Liver (tissue), 3 donors: Measurements from ENCODE around the gene TTC3.

Experiments used
- CTCF ChIP-seq: fragments of 150-350 bp; IDR thresholded peaks from 2 replicates; pipeline ENCODE4 v1.5.1; 2017; ENCODE audit warnings: improper control_type of control experiment, low read depth, low read length; ENCODE audit not compliant: missing input control
- FOXA1 ChIP-seq: IDR thresholded peaks from 2 replicates; pipeline ENCODE4 v1.6.1; 2016; ENCODE audit warnings: antibody characterized with exemption
- GABPA ChIP-seq, 2 donors: IDR thresholded peaks in 1 of 2; conservative IDR thresholded peaks in 1 of 2; 2 replicates each; pipeline ENCODE4 v1.6.1; 2016; ENCODE audit warnings: antibody characterized with exemption in 2 of 2, mild to moderate bottlenecking in 1 of 2, moderate library complexity in 1 of 2
- JUND ChIP-seq, 2 donors: IDR thresholded peaks; 2 replicates each; pipeline ENCODE4 v1.6.1; 2016; ENCODE audit warnings: antibody characterized with exemption in 2 of 2
- RAD21 ChIP-seq, 2 donors: IDR thresholded peaks; 2 replicates each; pipeline ENCODE4 v1.6.1; 2016; ENCODE audit warnings: antibody characterized with exemption in 2 of 2, mild to moderate bottlenecking in 2 of 2
- REST ChIP-seq: IDR thresholded peaks from 2 replicates; pipeline ENCODE4 v1.6.1; 2016; ENCODE audit warnings: antibody characterized with exemption, mild to moderate bottlenecking
- RXRA ChIP-seq, 2 donors: IDR thresholded peaks; 2 replicates each; pipeline ENCODE4 v1.6.1; 2017 to 2018; ENCODE audit warnings: antibody characterized with exemption in 2 of 2, mild to moderate bottlenecking in 1 of 2
- TAF1 ChIP-seq: conservative IDR thresholded peaks from 2 replicates; pipeline ENCODE4 v1.6.1; 2016; ENCODE audit warnings: antibody characterized with exemption, mild to moderate bottlenecking
- YY1 ChIP-seq: IDR thresholded peaks from 2 replicates; pipeline ENCODE4 v1.6.1; 2016; ENCODE audit warnings: antibody characterized with exemption, mild to moderate bottlenecking
- ZBTB33 ChIP-seq: IDR thresholded peaks from 2 replicates; pipeline ENCODE4 v1.6.1; 2016; ENCODE audit warnings: antibody characterized with exemption
- TF ChIP-seq, protein P1 (sequence below): IDR thresholded peaks from 2 replicates; pipeline ENCODE4 v1.6.1; 2016; ENCODE audit warnings: antibody characterized with exemption
- TF ChIP-seq, protein P2 (sequence below): IDR thresholded peaks from 2 replicates; pipeline ENCODE4 v1.6.1; 2016; ENCODE audit warnings: antibody characterized with exemption
- donor health status: healthy.
- donor health status: healthy.

GRCh38 chr21:37233551-37234146 lies 160.6 kb downstream of the TTC3 start:
- no peak for TF ChIP-seq RXRA (IDR thresholded peaks at IDR 0.05)
- no peak for TF ChIP-seq CTCF
- no peak for TF ChIP-seq ZBTB33
- TF ChIP-seq, protein P1, sequence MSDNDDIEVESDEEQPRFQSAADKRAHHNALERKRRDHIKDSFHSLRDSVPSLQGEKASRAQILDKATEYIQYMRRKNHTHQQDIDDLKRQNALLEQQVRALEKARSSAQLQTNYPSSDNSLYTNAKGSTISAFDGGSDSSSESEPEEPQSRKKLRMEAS = no peak
- no peak for TF ChIP-seq YY1
- no peak for TF ChIP-seq FOXA1
- TF ChIP-seq JUND (IDR thresholded peaks at IDR 0.05) = no peak
- no peak for TF ChIP-seq RAD21 (IDR thresholded peaks at IDR 0.05)
- TF ChIP-seq TAF1 = no peak
- TF ChIP-seq, protein P2, sequence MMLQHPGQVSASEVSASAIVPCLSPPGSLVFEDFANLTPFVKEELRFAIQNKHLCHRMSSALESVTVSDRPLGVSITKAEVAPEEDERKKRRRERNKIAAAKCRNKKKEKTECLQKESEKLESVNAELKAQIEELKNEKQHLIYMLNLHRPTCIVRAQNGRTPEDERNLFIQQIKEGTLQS = no peak
- no peak for TF ChIP-seq REST
- no peak for TF ChIP-seq GABPA (IDR thresholded peaks at IDR 0.05 in 1 of 2, conservative IDR thresholded peaks at IDR 0.05 in 1 of 2)
